ENCODE results near the gene TUBGCP2. TPM values are rescaled to one million over a fixed set of nuclear protein-coding genes. Genes with fewer than 3 reads are reported as not detected.
A peak's percentile ranks its signal among the peaks of the same experiment; 100 is the strongest.

TUBGCP2 gene
- total RNA-seq, 1 experiment from 2014 or later: 52.4 TPM

GRCh38 chr10:133259602-133259989 is 49.1 kb downstream of the TUBGCP2 start:
- Histone ChIP-seq H3K9ac (ENCODE audit: extremely low read depth, insufficient read length, low read length) (no peak overlapping the region), H3K79me1 (ENCODE audit: insufficient read depth, low read depth, low read length, poor library complexity, severe bottlenecking) (no peaks in the 10 kb centered on the region), H3K4me2 (ENCODE audit: insufficient read depth, insufficient read length, low read length) (no peak overlapping the region), H4K91ac (ENCODE audit: insufficient read length, low read depth, low read length) (no peak overlapping the region), H2BK12ac (ENCODE audit: insufficient read length, low read depth, low read length) (no peak overlapping the region), H2BK20ac (ENCODE audit: low read depth, low read length, poor library complexity, severe bottlenecking) (no peak overlapping the region), H3K27ac (ENCODE audit: insufficient read length, low read depth, low read length) (no peak overlapping the region), H2BK15ac (ENCODE audit: low read depth, low read length) (no peak overlapping the region), H3K79me2 (ENCODE audit: insufficient read depth, low read length) (no peaks in the 10 kb centered on the region), H3K18ac (ENCODE audit: insufficient read length, low read depth, low read length) (no peak overlapping the region), H2BK5ac (ENCODE audit: insufficient read length, low read length) (no peak overlapping the region), H3T11ph (ENCODE audit: low read length) (no peak overlapping the region), H3K4ac (ENCODE audit: low read depth, low read length) (no peak overlapping the region), H3K23ac (ENCODE audit: insufficient read length, low read depth, low read length) (no peak overlapping the region), H4K5ac (ENCODE audit: insufficient read length, low read depth, low read length) (no peak overlapping the region), H2AK5ac (ENCODE audit: insufficient read length, low read length) (no peak overlapping the region), H3K14ac (ENCODE audit: insufficient read depth, low read length) (no peak overlapping the region), H3K27me3 (ENCODE audit: insufficient read depth, low read length) (no peaks in the 10 kb centered on the region; the same call in 1 of the 2 replicates), H4K20me1 (ENCODE audit: control insufficient read depth, insufficient read depth, insufficient read length) (peaks cover 3% of the 10 kb centered on the region), H4K8ac (replicated peaks; ENCODE audit: insufficient read length, low read depth, low read length) (no peak overlapping the region), H2AFZ (ENCODE audit: low read length) (no peak overlapping the region), H3K23me2 (ENCODE audit: insufficient read length, low read depth, low read length, poor library complexity, severe bottlenecking) (peaks cover 7% of the 10 kb centered on the region), H3K4me1 (ENCODE audit: insufficient read depth, low read length) (no peaks in the 10 kb centered on the region), H2BK120ac (ENCODE audit: low read depth, low read length, poor library complexity, severe bottlenecking) (no peak overlapping the region), H3K9me3 (ENCODE audit: control insufficient read depth, low read depth, low read length) (no peaks in the 10 kb centered on the region), H3K56ac (ENCODE audit: insufficient read length, low read depth, low read length) (no peak overlapping the region)
- H3K4me3 Mint-ChIP-seq: peak overlapping the region; percentile 11 to 66; a peak in 1 of 5 replicates
- H3K9me3 Mint-ChIP-seq: no peaks in the 10 kb centered on the region; a peak in 1 of 5 replicates
- no peaks in the 10 kb centered on the region for H3K36me3 Mint-ChIP-seq (ENCODE audit: insufficient read depth in 1 of 3, low read depth in 3 of 3)
- H3K4me1 Mint-ChIP-seq: peaks cover 11 to 32% of the 10 kb centered on the region in 2 experiments
- peaks cover 19% of the 10 kb centered on the region for H3K27me3 Mint-ChIP-seq (ENCODE audit: low read depth)
- no peak for DNase-seq
- no peak for TF ChIP-seq CTCF (conservative IDR thresholded peaks at IDR 0.05)
- no peak overlapping the region for H3K27ac Mint-ChIP-seq
- no CpG with 5 or more reads among the region's 12 CpGs for WGBS (ENCODE audit: extremely low coverage, insufficient read length, low lambda C conversion rate)

Data from H9 (cell line).